ENCODE results near the gene HUNK.

The HUNK gene

GRCh38 chr21:32044205-32045180, 171.7 kb downstream of the HUNK start:
- no peak for DNase-seq

GRCh38 chr21:32046191-32046590, 173.4 kb downstream of the HUNK start:
- no peak for DNase-seq

GRCh38 chr21:32048353-32048752, 175.5 kb downstream of the HUNK start:
- no peak for DNase-seq

Data from anterior cingulate cortex (tissue), 58 donors.